Epithelial cell of proximal tubule (primary cell): ENCODE results near the gene CEBPB. TPM values are rescaled to one million over a fixed set of nuclear protein-coding genes. Genes with fewer than 3 reads are reported as not detected.

ENCODE experiments used
- DNase-seq: peaks from one replicate; pipeline ENCODE4 v3.0.0-alpha.2; 2011; ENCODE audit warnings: low read depth
- H3K4me3 ChIP-seq: 2 replicates; pipeline ENCODE4 v1.5.1; 2011; ENCODE audit warnings: low read depth, mild to moderate bottlenecking, low read length
- CTCF ChIP-seq: conservative IDR thresholded peaks from 2 replicates; pipeline ENCODE4 v1.5.1; 2012; ENCODE audit warnings: low read depth, mild to moderate bottlenecking, low read length
- total RNA-seq: library from RNA; depleted of rRNA; stranded (reverse); fragments of >200 nt; gene quantifications from 2 replicates; pipeline ENCODE4 v1.2.3, GENCODE V29; 2015

CEBPB gene
- total RNA-seq, 1 donor from 2014 or later = 24.9 TPM

GRCh38 chr20:50186151-50186885, 4.3 kb upstream of the CEBPB start:
- TF ChIP-seq CTCF = peak; percentile 94
- no peak for DNase-seq
- H3K4me3 ChIP-seq = no peak overlapping the region

GRCh38 chr20:50186987-50187402, 3.6 kb upstream of the CEBPB start:
- DNase-seq = no peak
- TF ChIP-seq CTCF = peak; percentile 10

GRCh38 chr20:50187403-50188051, 3.1 kb upstream of the CEBPB start:
- no peak overlapping the region for H3K4me3 ChIP-seq
- DNase-seq = no peak
- no peak for TF ChIP-seq CTCF

More at GRCh38 chr20:50186987-50187402, 3.6 kb upstream of the CEBPB start:
- no peak overlapping the region for H3K4me3 ChIP-seq

- no peak overlapping the region for H3K4me3 ChIP-seq
- DNase-seq = no peak
- no peak for TF ChIP-seq CTCF
Observed at GRCh38 chr20:50188287-50188688, 2.3 kb upstream of the CEBPB start.

- TF ChIP-seq CTCF = no peak
- DNase-seq = no peak
- H3K4me3 ChIP-seq = no peak overlapping the region
Observed at GRCh38 chr20:50188879-50189680, 1.6 kb upstream of the CEBPB start.

- peak overlapping the region; percentile 84 for H3K4me3 ChIP-seq
- no peak for TF ChIP-seq CTCF
- no peak for DNase-seq
Observed at GRCh38 chr20:50189681-50190250, 864 bp upstream of the CEBPB start.
